SK-N-SH treated with all-trans-retinoic acid at 6 μM for 48 hours (cell line): ENCODE data around the gene MAP7D2.

ENCODE experiments used
- ATAC-seq: fragments of 200-7000 bp; cut with Tn5 transposase; 3 replicates; pipeline ENCODE4 v1.9.1; 2020; ENCODE audit warnings: mild to moderate bottlenecking, moderate library complexity
- ARNTL ChIP-seq: fragments of 450-650 bp; formaldehyde crosslinking; IDR thresholded peaks from 2 replicates; pipeline ENCODE4 v1.5.0; 2020; ENCODE audit warnings: low read depth, mild to moderate bottlenecking, moderate library complexity, borderline replicate concordance
- BACH2 ChIP-seq: fragments of 250-450 bp; sonication (Bioruptor Pico); IDR thresholded peaks from 2 replicates; pipeline ENCODE4 v1.9.0; 2021; ENCODE audit warnings: mild to moderate bottlenecking, borderline replicate concordance
- CSDC2 ChIP-seq: fragments of 250-450 bp; sonication (Bioruptor Pico); IDR thresholded peaks from 2 replicates; pipeline ENCODE4 v1.5.0; 2020; ENCODE audit warnings: mild to moderate bottlenecking, moderate library complexity
- ESRRG ChIP-seq: fragments of 250-450 bp; sonication (Bioruptor Pico); IDR thresholded peaks from 2 replicates; pipeline ENCODE4 v1.6.1; 2021; ENCODE audit warnings: mild to moderate bottlenecking
- ISL1 ChIP-seq: fragments of 250-450 bp; sonication (Bioruptor Pico); IDR thresholded peaks from 2 replicates; pipeline ENCODE4 v2.1.2; 2022; ENCODE audit warnings: mild to moderate bottlenecking, moderate library complexity
- OSR1 ChIP-seq: fragments of 250-450 bp; sonication (Bioruptor Pico); IDR thresholded peaks from 2 replicates; pipeline ENCODE4 v1.8.0; 2022; ENCODE audit warnings: moderate library complexity, mild to moderate bottlenecking, inconsistent platforms
- PPARA ChIP-seq: fragments of 250-450 bp; sonication (Bioruptor Pico); IDR thresholded peaks from 2 replicates; pipeline ENCODE4 v1.5.0; 2020; ENCODE audit warnings: mild to moderate bottlenecking, borderline replicate concordance
- RARB ChIP-seq: fragments of 250-450 bp; sonication (Bioruptor Pico); IDR thresholded peaks from 2 replicates; pipeline ENCODE4 v1.8.0; 2021; ENCODE audit warnings: mild to moderate bottlenecking, moderate library complexity
- SNAI2 ChIP-seq: fragments of 250-450 bp; sonication (Bioruptor Pico); IDR thresholded peaks from 2 replicates; pipeline ENCODE4 v1.5.0; 2020; ENCODE audit warnings: mild to moderate bottlenecking, moderate library complexity
- TCF4 ChIP-seq: fragments of 250-450 bp; sonication (Bioruptor Pico); IDR thresholded peaks from 2 replicates; pipeline ENCODE4 v1.8.0; 2021; ENCODE audit warnings: mild to moderate bottlenecking, moderate library complexity, borderline replicate concordance
- TOX ChIP-seq: fragments of 250-450 bp; sonication (Bioruptor Pico); IDR thresholded peaks from 2 replicates; pipeline ENCODE4 v1.8.0; 2021; ENCODE audit warnings: mild to moderate bottlenecking, moderate library complexity, borderline replicate concordance
- ZC3H10 ChIP-seq: fragments of 250-450 bp; sonication (Bioruptor Pico); IDR thresholded peaks from 2 replicates; pipeline ENCODE4 v1.5.1; 2021; ENCODE audit warnings: mild to moderate bottlenecking, moderate library complexity
- ZFP3 ChIP-seq: fragments of 250-450 bp; sonication (Bioruptor Pico); IDR thresholded peaks from 2 replicates; pipeline ENCODE4 v1.5.0; 2020; ENCODE audit warnings: mild to moderate bottlenecking, moderate library complexity
- ZFP30 ChIP-seq: fragments of 450-650 bp; formaldehyde crosslinking; IDR thresholded peaks from 2 replicates; pipeline ENCODE4 v1.5.0; 2022; ENCODE audit warnings: mild to moderate bottlenecking, moderate library complexity
- ZNF565 ChIP-seq: fragments of 450-650 bp; formaldehyde crosslinking; conservative IDR thresholded peaks from 2 replicates; pipeline ENCODE4 v1.5.0; 2020; ENCODE audit warnings: low read depth, mild to moderate bottlenecking, moderate library complexity
- ZNF70 ChIP-seq: fragments of 450-650 bp; formaldehyde crosslinking; IDR thresholded peaks from 2 replicates; pipeline ENCODE4 v1.5.0; 2020; ENCODE audit warnings: mild to moderate bottlenecking, moderate library complexity
- ZNF8 ChIP-seq: fragments of 450-650 bp; formaldehyde crosslinking; IDR thresholded peaks from 2 replicates; pipeline ENCODE4 v1.5.0; 2020; ENCODE audit warnings: mild to moderate bottlenecking, moderate library complexity
- TF ChIP-seq, protein P1 (sequence below): fragments of 250-450 bp; sonication (Bioruptor Pico); IDR thresholded peaks from 2 replicates; pipeline ENCODE4 v1.5.0; 2020; ENCODE audit warnings: mild to moderate bottlenecking, moderate library complexity
- TF ChIP-seq, protein P2 (sequence below): fragments of 250-450 bp; sonication (Bioruptor Pico); IDR thresholded peaks from 2 replicates; pipeline ENCODE4 v1.8.0; 2021; ENCODE audit warnings: low read depth, mild to moderate bottlenecking, moderate library complexity, borderline replicate concordance
- TF ChIP-seq, protein P3 (sequence below): fragments of 250-450 bp; sonication (Bioruptor Pico); IDR thresholded peaks from 2 replicates; pipeline ENCODE4 v1.5.1; 2021; ENCODE audit warnings: mild to moderate bottlenecking, moderate library complexity
- TF ChIP-seq, protein P4 (sequence below): fragments of 250-450 bp; sonication (Bioruptor Pico); IDR thresholded peaks from 2 replicates; pipeline ENCODE4 v1.5.1; 2020; ENCODE audit warnings: low read depth, mild to moderate bottlenecking, moderate library complexity
- TF ChIP-seq, protein P5 (sequence below): fragments of 250-450 bp; sonication (Bioruptor Pico); IDR thresholded peaks from 2 replicates; pipeline ENCODE4 v1.8.0; 2020; ENCODE audit warnings: mild to moderate bottlenecking, moderate library complexity, borderline replicate concordance

The MAP7D2 gene

DNA sequence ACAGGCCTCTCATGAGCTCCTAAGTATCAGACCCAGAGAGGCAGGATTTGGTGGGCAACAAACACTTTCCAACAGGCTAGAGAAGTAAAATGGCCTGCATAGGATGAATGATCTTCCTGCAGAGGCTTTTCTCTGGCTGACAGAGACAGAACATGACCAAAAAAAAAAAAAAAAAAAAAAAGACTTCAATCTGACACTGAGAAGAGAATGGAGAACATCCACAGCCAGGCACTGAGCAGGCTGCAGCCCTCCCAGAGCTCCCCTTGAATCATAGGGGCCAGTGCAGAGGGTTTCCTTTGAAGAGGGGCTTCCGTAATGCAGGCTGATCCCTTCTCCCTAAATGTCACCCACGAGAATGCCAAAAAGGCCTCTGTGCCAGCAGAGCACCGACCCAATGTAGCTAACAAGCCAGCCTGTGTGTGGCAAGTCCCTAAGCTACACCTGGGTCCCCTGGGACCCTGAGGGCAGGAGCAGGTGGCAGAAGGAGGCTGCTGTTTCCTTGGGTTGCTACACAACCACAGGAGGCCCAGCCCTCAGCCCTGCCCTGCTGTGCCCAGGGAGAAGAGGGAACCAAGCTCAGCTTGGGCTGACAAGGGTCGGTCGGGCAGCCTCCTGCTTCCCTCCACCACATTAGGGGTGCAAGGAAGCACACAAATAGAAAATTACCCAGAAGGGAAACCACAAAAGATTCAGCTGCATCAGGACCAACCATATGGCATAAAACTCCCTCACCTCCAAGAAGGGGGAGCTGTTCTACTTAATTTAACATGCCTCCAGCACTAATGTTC is 55.6 kb downstream of the MAP7D2 start:
- TF ChIP-seq BACH2 (CRISPR knock-in tag) (no peak), ZFP3 (CRISPR knock-in tag) (no peak), ISL1 (CRISPR knock-in tag) (no peak), SNAI2 (CRISPR knock-in tag) (no peak), ESRRG (CRISPR knock-in tag) (no peak), ZNF565 (CRISPR knock-in tag) (no peak), RARB (CRISPR knock-in tag) (no peak), OSR1 (CRISPR knock-in tag) (no peak), TOX (CRISPR knock-in tag) (no peak), ZFP30 (CRISPR knock-in tag) (no peak), PPARA (CRISPR knock-in tag) (no peak), ZNF70 (CRISPR knock-in tag) (no peak), ARNTL (CRISPR knock-in tag) (no peak), ZNF8 (no peak), TCF4 (CRISPR knock-in tag) (no peak), CSDC2 (CRISPR knock-in tag) (no peak)
- TF ChIP-seq, protein P1, sequence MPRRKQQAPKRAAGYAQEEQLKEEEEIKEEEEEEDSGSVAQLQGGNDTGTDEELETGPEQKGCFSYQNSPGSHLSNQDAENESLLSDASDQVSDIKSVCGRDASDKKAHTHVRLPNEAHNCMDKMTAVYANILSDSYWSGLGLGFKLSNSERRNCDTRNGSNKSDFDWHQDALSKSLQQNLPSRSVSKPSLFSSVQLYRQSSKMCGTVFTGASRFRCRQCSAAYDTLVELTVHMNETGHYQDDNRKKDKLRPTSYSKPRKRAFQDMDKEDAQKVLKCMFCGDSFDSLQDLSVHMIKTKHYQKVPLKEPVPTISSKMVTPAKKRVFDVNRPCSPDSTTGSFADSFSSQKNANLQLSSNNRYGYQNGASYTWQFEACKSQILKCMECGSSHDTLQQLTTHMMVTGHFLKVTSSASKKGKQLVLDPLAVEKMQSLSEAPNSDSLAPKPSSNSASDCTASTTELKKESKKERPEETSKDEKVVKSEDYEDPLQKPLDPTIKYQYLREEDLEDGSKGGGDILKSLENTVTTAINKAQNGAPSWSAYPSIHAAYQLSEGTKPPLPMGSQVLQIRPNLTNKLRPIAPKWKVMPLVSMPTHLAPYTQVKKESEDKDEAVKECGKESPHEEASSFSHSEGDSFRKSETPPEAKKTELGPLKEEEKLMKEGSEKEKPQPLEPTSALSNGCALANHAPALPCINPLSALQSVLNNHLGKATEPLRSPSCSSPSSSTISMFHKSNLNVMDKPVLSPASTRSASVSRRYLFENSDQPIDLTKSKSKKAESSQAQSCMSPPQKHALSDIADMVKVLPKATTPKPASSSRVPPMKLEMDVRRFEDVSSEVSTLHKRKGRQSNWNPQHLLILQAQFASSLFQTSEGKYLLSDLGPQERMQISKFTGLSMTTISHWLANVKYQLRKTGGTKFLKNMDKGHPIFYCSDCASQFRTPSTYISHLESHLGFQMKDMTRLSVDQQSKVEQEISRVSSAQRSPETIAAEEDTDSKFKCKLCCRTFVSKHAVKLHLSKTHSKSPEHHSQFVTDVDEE: no peak
- TF ChIP-seq, protein P2, sequence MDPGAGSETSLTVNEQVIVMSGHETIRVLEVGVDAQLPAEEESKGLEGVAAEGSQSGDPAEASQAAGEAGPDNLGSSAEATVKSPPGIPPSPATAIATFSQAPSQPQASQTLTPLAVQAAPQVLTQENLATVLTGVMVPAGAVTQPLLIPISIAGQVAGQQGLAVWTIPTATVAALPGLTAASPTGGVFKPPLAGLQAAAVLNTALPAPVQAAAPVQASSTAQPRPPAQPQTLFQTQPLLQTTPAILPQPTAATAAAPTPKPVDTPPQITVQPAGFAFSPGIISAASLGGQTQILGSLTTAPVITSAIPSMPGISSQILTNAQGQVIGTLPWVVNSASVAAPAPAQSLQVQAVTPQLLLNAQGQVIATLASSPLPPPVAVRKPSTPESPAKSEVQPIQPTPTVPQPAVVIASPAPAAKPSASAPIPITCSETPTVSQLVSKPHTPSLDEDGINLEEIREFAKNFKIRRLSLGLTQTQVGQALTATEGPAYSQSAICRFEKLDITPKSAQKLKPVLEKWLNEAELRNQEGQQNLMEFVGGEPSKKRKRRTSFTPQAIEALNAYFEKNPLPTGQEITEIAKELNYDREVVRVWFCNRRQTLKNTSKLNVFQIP (CRISPR knock-in tag): no peak
- TF ChIP-seq, protein P3, sequence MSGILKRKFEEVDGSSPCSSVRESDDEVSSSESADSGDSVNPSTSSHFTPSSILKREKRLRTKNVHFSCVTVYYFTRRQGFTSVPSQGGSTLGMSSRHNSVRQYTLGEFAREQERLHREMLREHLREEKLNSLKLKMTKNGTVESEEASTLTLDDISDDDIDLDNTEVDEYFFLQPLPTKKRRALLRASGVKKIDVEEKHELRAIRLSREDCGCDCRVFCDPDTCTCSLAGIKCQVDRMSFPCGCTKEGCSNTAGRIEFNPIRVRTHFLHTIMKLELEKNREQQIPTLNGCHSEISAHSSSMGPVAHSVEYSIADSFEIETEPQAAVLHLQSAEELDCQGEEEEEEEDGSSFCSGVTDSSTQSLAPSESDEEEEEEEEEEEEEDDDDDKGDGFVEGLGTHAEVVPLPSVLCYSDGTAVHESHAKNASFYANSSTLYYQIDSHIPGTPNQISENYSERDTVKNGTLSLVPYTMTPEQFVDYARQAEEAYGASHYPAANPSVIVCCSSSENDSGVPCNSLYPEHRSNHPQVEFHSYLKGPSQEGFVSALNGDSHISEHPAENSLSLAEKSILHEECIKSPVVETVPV (CRISPR knock-in tag): no peak
- TF ChIP-seq, protein P4, sequence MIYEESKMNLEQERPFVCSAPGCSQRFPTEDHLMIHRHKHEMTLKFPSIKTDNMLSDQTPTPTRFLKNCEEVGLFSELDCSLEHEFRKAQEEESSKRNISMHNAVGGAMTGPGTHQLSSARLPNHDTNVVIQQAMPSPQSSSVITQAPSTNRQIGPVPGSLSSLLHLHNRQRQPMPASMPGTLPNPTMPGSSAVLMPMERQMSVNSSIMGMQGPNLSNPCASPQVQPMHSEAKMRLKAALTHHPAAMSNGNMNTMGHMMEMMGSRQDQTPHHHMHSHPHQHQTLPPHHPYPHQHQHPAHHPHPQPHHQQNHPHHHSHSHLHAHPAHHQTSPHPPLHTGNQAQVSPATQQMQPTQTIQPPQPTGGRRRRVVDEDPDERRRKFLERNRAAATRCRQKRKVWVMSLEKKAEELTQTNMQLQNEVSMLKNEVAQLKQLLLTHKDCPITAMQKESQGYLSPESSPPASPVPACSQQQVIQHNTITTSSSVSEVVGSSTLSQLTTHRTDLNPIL (CRISPR knock-in tag): no peak
- no peak for ATAC-seq

DNA sequence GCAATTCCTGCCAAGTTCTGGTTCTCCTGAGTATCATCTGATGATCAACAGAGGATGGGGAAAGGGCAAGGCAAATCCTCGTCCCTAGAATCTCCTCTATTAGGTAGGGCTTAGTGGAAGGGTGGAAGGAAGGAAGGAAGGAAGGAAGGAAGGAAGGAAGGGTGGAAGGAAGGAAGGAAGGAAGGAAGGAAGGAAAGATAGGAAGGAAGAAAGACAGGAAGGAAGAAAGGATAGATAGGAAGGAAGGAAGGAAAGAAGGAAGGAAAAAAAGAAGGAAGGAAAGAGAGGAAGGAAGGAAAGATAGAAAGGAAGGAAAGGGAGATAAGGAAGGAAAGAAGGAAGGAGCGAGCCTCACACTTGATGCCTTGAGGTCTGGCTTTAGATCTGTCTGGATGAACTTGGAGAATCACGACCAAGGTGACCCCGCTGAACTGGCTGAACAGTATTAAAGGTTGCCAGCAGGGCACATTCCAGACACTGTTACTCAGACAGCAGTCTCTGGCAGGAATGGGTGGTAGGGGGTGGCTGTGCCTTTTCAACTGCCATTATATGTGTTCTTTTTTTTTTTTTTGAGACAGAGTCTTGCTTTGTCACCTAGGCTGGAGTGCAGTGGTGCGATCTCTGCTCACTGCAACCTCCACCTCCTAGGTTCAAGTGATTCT is 57.1 kb downstream of the MAP7D2 start:
- TF ChIP-seq RARB (CRISPR knock-in tag) (no peak), ZNF8 (no peak), OSR1 (CRISPR knock-in tag) (no peak), ZC3H10 (CRISPR knock-in tag) (no peak), ZFP3 (CRISPR knock-in tag) (no peak), ESRRG (CRISPR knock-in tag) (no peak)
- TF ChIP-seq, protein P3 (CRISPR knock-in tag): no peak
- TF ChIP-seq, protein P5, sequence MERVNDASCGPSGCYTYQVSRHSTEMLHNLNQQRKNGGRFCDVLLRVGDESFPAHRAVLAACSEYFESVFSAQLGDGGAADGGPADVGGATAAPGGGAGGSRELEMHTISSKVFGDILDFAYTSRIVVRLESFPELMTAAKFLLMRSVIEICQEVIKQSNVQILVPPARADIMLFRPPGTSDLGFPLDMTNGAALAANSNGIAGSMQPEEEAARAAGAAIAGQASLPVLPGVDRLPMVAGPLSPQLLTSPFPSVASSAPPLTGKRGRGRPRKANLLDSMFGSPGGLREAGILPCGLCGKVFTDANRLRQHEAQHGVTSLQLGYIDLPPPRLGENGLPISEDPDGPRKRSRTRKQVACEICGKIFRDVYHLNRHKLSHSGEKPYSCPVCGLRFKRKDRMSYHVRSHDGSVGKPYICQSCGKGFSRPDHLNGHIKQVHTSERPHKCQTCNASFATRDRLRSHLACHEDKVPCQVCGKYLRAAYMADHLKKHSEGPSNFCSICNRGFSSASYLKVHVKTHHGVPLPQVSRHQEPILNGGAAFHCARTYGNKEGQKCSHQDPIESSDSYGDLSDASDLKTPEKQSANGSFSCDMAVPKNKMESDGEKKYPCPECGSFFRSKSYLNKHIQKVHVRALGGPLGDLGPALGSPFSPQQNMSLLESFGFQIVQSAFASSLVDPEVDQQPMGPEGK (CRISPR knock-in tag): no peak
- ATAC-seq: peak; percentile 72
